ENCODE data around the gene KLHL29.

DNA sequence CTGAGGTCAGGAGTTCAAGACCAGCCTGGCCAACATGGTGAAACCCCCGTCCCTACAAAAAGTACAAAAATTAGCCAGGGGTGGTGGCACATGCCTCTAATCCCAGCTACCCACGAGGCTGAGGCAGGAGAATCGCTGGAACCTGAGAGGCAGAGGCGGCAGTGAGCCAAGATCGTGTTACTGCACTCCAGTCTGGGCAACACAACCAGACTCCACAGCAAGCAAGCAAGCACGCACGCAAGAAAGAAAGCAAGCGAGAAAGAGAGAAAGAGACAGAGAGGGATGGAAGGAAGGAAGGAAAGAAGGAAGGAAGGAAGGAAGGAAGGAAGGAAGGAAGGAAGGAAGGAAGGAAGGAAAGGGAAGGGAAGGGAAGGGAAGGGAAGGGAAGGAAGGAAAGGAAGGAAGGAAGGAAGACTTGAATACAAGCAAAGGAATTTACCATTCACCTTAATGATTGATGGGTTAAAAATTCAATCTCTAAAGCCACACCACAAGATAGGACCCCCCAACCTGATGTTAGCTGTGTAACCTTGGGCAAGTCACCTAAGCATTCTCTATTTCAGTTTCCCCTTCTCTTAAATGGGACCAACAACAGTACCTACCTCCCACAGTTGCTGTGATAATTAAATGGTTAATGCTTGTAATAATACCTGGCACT lies 360.2 kb downstream of the KLHL29 start:
- TF ChIP-seq, protein P1, sequence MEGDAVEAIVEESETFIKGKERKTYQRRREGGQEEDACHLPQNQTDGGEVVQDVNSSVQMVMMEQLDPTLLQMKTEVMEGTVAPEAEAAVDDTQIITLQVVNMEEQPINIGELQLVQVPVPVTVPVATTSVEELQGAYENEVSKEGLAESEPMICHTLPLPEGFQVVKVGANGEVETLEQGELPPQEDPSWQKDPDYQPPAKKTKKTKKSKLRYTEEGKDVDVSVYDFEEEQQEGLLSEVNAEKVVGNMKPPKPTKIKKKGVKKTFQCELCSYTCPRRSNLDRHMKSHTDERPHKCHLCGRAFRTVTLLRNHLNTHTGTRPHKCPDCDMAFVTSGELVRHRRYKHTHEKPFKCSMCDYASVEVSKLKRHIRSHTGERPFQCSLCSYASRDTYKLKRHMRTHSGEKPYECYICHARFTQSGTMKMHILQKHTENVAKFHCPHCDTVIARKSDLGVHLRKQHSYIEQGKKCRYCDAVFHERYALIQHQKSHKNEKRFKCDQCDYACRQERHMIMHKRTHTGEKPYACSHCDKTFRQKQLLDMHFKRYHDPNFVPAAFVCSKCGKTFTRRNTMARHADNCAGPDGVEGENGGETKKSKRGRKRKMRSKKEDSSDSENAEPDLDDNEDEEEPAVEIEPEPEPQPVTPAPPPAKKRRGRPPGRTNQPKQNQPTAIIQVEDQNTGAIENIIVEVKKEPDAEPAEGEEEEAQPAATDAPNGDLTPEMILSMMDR (IDR thresholded peaks at IDR 0.05 in 2 of 3, conservative IDR thresholded peaks at IDR 0.05 in 1 of 3; ENCODE audit: borderline replicate concordance in 1 of 3, insufficient read depth in 1 of 3, low read depth in 2 of 3, low read length in 2 of 3): no peak
- TF ChIP-seq POLR2A (IDR thresholded peaks at IDR 0.05; ENCODE audit: borderline replicate concordance, extremely low read depth, insufficient read depth, insufficient read length) (no peak), ZNF274 (IDR thresholded peaks at IDR 0.05; ENCODE audit: low read depth, low read length) (no peak), ZFX (IDR thresholded peaks at IDR 0.05) (no peak)
